CD14-positive monocyte (primary cell): ENCODE results near the gene CBLC. TPM values are rescaled to one million over a fixed set of nuclear protein-coding genes. Genes with fewer than 3 reads are reported as not detected.

Experiments used
- DNase-seq, 3 donors: peaks; one replicate each; pipeline ENCODE4 v3.0.0-alpha.2; 2011 to 2022
- H2AFZ ChIP-seq: 2 replicates; pipeline ENCODE4 v1.6.0; 2012; ENCODE audit warnings: mild to moderate bottlenecking, low read depth, low read length, inconsistent platforms; ENCODE audit not compliant: insufficient read depth, poor library complexity, severe bottlenecking
- H3K27ac ChIP-seq, 2 donors: 1 replicate in 1 of 2; 2 replicates in 1 of 2; pipeline ENCODE4 v1.5.1; 2012 to 2013; ENCODE audit warnings: low read length in 2 of 2, control low read depth in 1 of 2, inconsistent platforms in 1 of 2, low read depth in 1 of 2, mild to moderate bottlenecking in 1 of 2
- H3K27me3 ChIP-seq, 2 donors: one replicate each; pipeline versions ENCODE4 v1.6.0 to v1.6.1; 2011 to 2013; ENCODE audit warnings: low read length in 2 of 2; ENCODE audit not compliant: control insufficient read depth in 2 of 2, insufficient read depth in 2 of 2
- H3K36me3 ChIP-seq, 2 donors: replicated peaks in 1 of 2; 1 replicate in 1 of 2; 2 replicates in 1 of 2; pipeline versions ENCODE4 v1.5.1 to v1.6.1; 2012 to 2013; ENCODE audit warnings: low read length in 2 of 2, control low read depth in 1 of 2, inconsistent platforms in 1 of 2, mild to moderate bottlenecking in 1 of 2; ENCODE audit not compliant: insufficient read depth in 2 of 2, control insufficient read depth in 1 of 2
- H3K4me1 ChIP-seq, 2 donors: 1 replicate in 1 of 2; 2 replicates in 1 of 2; pipeline versions ENCODE4 v1.5.1 to v1.6.1; 2012 to 2013; ENCODE audit warnings: low read length in 2 of 2, control low read depth in 1 of 2, inconsistent platforms in 1 of 2, mild to moderate bottlenecking in 1 of 2, moderate library complexity in 1 of 2; ENCODE audit not compliant: insufficient read depth in 2 of 2, control insufficient read depth in 1 of 2
- H3K4me2 ChIP-seq: replicated peaks from 2 replicates; pipeline ENCODE3; 2012; ENCODE audit warnings: low read length, moderate library complexity, mild to moderate bottlenecking; ENCODE audit not compliant: poor library complexity, severe bottlenecking; ENCODE audit errors: extremely low read depth
- H3K4me3 ChIP-seq, 3 experiments: fragments of 200-600 bp in 1 of 3; sonication (generic) in 1 of 3; replicated peaks in 1 of 3; 1 replicate in 2 of 3; 2 replicates in 1 of 3; pipeline ENCODE4 v1.5.1; 2011 to 2013; ENCODE audit warnings: low read length in 3 of 3, mild to moderate bottlenecking in 3 of 3, control low read depth in 2 of 3, low read depth in 2 of 3, inconsistent platforms in 1 of 3, moderate library complexity in 1 of 3
- H3K79me2 ChIP-seq: 2 replicates; pipeline ENCODE4 v1.6.0; 2012; ENCODE audit warnings: mild to moderate bottlenecking, control low read depth, inconsistent platforms, low read length, moderate library complexity; ENCODE audit not compliant: insufficient read depth
- H3K9ac ChIP-seq: 2 replicates; pipeline ENCODE4 v1.6.0; 2017; ENCODE audit warnings: low read length, mild to moderate bottlenecking; ENCODE audit not compliant: insufficient read depth, poor library complexity, severe bottlenecking
- H3K9me3 ChIP-seq, 2 donors: replicated peaks in 1 of 2; 1 replicate in 1 of 2; 2 replicates in 1 of 2; pipeline versions ENCODE4 v1.5.1 to v1.6.1; 2012 to 2013; ENCODE audit warnings: low read length in 2 of 2, control low read depth in 1 of 2; ENCODE audit not compliant: control insufficient read depth in 1 of 2, insufficient read depth in 1 of 2
- H4K20me1 ChIP-seq: 2 replicates; pipeline ENCODE4 v1.6.0; 2012; ENCODE audit warnings: mild to moderate bottlenecking, low read length, control low read depth, moderate library complexity; ENCODE audit not compliant: insufficient read depth
- H3K27ac Mint-ChIP-seq, 7 donors: one replicate each; pipeline ENCODE4 v1.8.0; 2020; ENCODE audit warnings: mild to moderate bottlenecking in 7 of 7, mixed read lengths in 7 of 7, moderate library complexity in 6 of 7, inconsistent platforms in 2 of 7
- H3K27me3 Mint-ChIP-seq, 3 donors: one replicate each; pipeline ENCODE4 v1.8.0; 2021 to 2022; ENCODE audit warnings: low read depth in 3 of 3, mild to moderate bottlenecking in 3 of 3, mixed read lengths in 3 of 3, moderate library complexity in 3 of 3, inconsistent platforms in 1 of 3
- H3K36me3 Mint-ChIP-seq, 2 donors: one replicate each; pipeline ENCODE4 v1.8.0; 2020; ENCODE audit warnings: mixed read lengths in 2 of 2, inconsistent platforms in 1 of 2, mild to moderate bottlenecking in 1 of 2
- H3K4me1 Mint-ChIP-seq: one replicate; pipeline ENCODE4 v1.8.0; 2020; ENCODE audit warnings: mild to moderate bottlenecking, mixed read lengths
- H3K4me3 Mint-ChIP-seq, 2 donors: one replicate each; pipeline ENCODE4 v1.8.0; 2020; ENCODE audit warnings: mild to moderate bottlenecking in 2 of 2, mixed read lengths in 2 of 2, moderate library complexity in 1 of 2
- H3K9me3 Mint-ChIP-seq, 7 donors: one replicate each; pipeline ENCODE4 v1.8.0; 2020 to 2022; ENCODE audit warnings: mixed read lengths in 7 of 7, mild to moderate bottlenecking in 6 of 7, moderate library complexity in 6 of 7, inconsistent platforms in 2 of 7
- CTCF ChIP-seq: fragments of 200-600 bp; IDR thresholded peaks from one replicate; pipeline ENCODE4 v1.8.0; 2022; ENCODE audit warnings: antibody characterized with exemption, mild to moderate bottlenecking
- WGBS: methylation state at CpG from one replicate; pipeline ENCODE4 v1.1.5; 2013; ENCODE audit warnings: missing lambda C conversion rate; ENCODE audit not compliant: insufficient coverage; 5-methylcytosine and 5-hydroxymethylcytosine counted together
- intact Hi-C, 2 donors: fragments of 100-400 bp; cut with micrococcal nuclease; formaldehyde crosslinking; loops; one replicate each; pipeline versions ENCODE4 v1.15.0 to v1.15.1; 2023
- polyA plus RNA-seq, 3 donors: library from polyadenylated mRNA; depleted of rRNA in 1 of 3; unstranded in 2 of 3; stranded (reverse) in 1 of 3; fragments of 300-500 nt in 2 of 3; fragments of >200 nt in 1 of 3; fragmentation: Illumina TruSeq in 2 of 3; gene quantifications; 1 replicate in 2 of 3; 2 replicates in 1 of 3; pipeline ENCODE4 v1.2.3, GENCODE V29; 2012 to 2021

CBLC gene
- polyA plus RNA-seq, 3 donors = not detected

GRCh38 chr19:44759083-44759804 lies 18.4 kb upstream of the CBLC start:
- Histone ChIP-seq H3K9ac (no peak overlapping the region), H3K27ac (no peak overlapping the region), H3K36me3 (peaks cover 49 to 60% of the 10 kb centered on the region in 2 donors), H3K27me3 (no peaks in the 10 kb centered on the region), H4K20me1 (peaks cover 48% of the 10 kb centered on the region), H3K4me2 (no peak overlapping the region), H3K79me2 (peaks cover 26% of the 10 kb centered on the region), H3K9me3 (no peaks in the 10 kb centered on the region), H2AFZ (no peak overlapping the region), H3K4me3 (no peak overlapping the region), H3K4me1 (peaks cover 24 to 33% of the 10 kb centered on the region in 2 donors)
- TF ChIP-seq CTCF = no peak
- intact Hi-C loops = no loop called here
- H3K27ac Mint-ChIP-seq = peak overlapping the region in 4 of 7 donors; percentile 53 to 71 (median 62)
- no peak for DNase-seq
- H3K9me3 Mint-ChIP-seq = peaks cover 0 to 2% (median 0%) of the 10 kb centered on the region in 7 donors
- no peak overlapping the region for H3K4me3 Mint-ChIP-seq
- WGBS = 100% methylated on average over 4 of the region's 10 CpGs
- peaks cover 54% of the 10 kb centered on the region for H3K4me1 Mint-ChIP-seq
- peaks cover 59 to 80% of the 10 kb centered on the region in 2 donors for H3K36me3 Mint-ChIP-seq
- peaks cover 0 to 6% (median 1%) of the 10 kb centered on the region in 3 donors for H3K27me3 Mint-ChIP-seq

- peaks cover 32 to 37% of the 10 kb centered on the region in 2 donors for H3K4me1 ChIP-seq
- no peak overlapping the region for H2AFZ ChIP-seq
- peaks cover 56% of the 10 kb centered on the region for H3K4me1 Mint-ChIP-seq
- no peak for DNase-seq
- no peak for TF ChIP-seq CTCF
- no peak overlapping the region for H3K9ac ChIP-seq
- peaks cover 5% of the 10 kb centered on the region for H3K79me2 ChIP-seq
- intact Hi-C loops = no loop called here
- H3K4me2 ChIP-seq = no peak overlapping the region
- H3K9me3 ChIP-seq = no peaks in the 10 kb centered on the region
- WGBS = 82% methylated on average over 5 of the region's 8 CpGs
- no peaks in the 10 kb centered on the region for H3K27me3 ChIP-seq
- H3K4me3 ChIP-seq = no peak overlapping the region
- H3K4me3 Mint-ChIP-seq = no peak overlapping the region
- H3K36me3 Mint-ChIP-seq = peaks cover 38 to 62% of the 10 kb centered on the region in 2 donors
- H3K27ac Mint-ChIP-seq = peak overlapping the region in 6 of 7 donors; percentile 41 to 89 (median 79)
- H3K36me3 ChIP-seq = peaks cover 31 to 37% of the 10 kb centered on the region in 2 donors
- peaks cover 0 to 2% (median 1%) of the 10 kb centered on the region in 3 donors for H3K27me3 Mint-ChIP-seq
- H3K27ac ChIP-seq = no peak overlapping the region
- H4K20me1 ChIP-seq = peaks cover 35% of the 10 kb centered on the region
- peaks cover 0 to 10% (median 3%) of the 10 kb centered on the region in 7 donors for H3K9me3 Mint-ChIP-seq
Observed at GRCh38 chr19:44762038-44762437, 15.7 kb upstream of the CBLC start.
